ENCODE results near the gene THY1.
"Not testable (repeated sequence)": the region's sequence is repeated elsewhere in the genome, so short reads cannot be mapped to it uniquely, and the experiment has no call there.

THY1 gene

DNA sequence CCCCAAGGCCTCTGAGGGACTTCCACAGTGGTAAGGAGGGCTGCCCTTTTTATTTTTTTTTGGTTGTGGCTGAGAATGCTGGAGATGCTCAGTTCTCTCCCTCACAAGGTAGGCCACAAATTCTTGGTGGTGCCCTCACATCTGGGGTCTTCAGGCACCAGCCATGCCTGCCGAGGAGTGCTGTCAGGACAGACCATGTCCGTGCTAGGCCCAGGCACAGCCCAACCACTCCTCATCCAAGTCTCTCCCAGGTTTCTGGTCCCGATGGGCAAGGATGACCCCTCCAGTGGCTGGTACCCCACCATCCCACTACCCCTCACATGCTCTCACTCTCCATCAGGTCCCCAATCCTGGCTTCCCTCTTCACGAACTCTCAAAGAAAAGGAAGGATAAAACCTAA, 4.2 kb downstream of the THY1 start:
- Mint-ChIP-seq H3K27me3 (peaks cover 43% of the 10 kb centered on the region), H3K27ac (no peak overlapping the region), H3K9me3 (no peaks in the 10 kb centered on the region), H3K4me1 (ENCODE audit: low read depth) (no peaks in the 10 kb centered on the region), H3K36me3 (ENCODE audit: low read depth) (no peaks in the 10 kb centered on the region), H3K4me3 (no peak overlapping the region)
- intact Hi-C loops (cut with micrococcal nuclease) = no loop called here

DNA sequence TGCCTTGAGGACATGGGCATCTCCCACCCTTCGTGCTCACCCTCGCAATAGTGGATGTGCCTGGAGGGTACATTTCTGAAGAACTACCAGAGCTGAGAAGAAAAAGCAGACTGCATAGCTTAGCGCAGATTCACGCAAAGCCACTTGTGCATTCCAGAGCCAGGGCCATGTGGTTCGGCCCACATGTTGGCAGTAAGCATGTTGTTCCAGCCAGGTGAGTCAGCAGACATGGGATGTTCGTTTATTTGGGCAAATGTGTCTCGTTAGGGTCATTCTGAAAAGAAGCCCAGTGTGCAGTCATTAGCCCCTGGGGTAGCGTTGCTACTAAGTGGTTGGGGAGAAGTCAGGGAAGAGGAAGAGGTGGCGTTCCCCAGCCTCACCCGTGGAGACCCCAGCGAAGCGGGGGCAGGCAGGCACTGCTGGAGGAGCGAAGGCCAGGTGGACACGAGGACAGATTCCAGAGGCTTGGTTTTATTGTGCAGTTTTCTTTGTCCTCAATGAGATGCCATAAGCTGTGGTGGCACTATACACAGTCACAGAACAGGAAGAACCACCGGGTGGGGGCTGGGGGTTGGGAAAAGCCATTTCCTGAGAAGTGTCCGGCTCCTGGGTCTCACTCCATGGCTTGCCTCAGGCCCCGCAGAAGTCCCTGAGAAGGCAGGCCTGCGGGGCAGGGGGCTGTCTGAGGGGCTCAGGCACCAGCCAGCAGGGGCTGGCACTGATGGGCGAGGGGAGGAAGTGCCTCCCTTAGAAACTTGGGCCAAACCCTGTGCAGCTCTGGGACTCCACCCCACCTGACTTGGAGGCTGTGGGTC, 5.0 kb downstream of the THY1 start:
- intact Hi-C loops (cut with micrococcal nuclease) = no loop called here
- Mint-ChIP-seq H3K27ac (no peak overlapping the region), H3K36me3 (ENCODE audit: low read depth) (no peaks in the 10 kb centered on the region), H3K4me1 (ENCODE audit: low read depth) (no peaks in the 10 kb centered on the region), H3K9me3 (no peaks in the 10 kb centered on the region), H3K4me3 (no peak overlapping the region), H3K27me3 (peaks cover 34% of the 10 kb centered on the region)

GRCh38 chr11:119416606-119417580, 6.1 kb downstream of the THY1 start:
- Mint-ChIP-seq H3K27me3 (peaks cover 24% of the 10 kb centered on the region), H3K27ac (no peak overlapping the region), H3K4me3 (no peak overlapping the region), H3K4me1 (ENCODE audit: low read depth) (no peaks in the 10 kb centered on the region), H3K36me3 (ENCODE audit: low read depth) (no peaks in the 10 kb centered on the region), H3K9me3 (no peaks in the 10 kb centered on the region)
- intact Hi-C loops (cut with micrococcal nuclease) = no loop called here

DNA sequence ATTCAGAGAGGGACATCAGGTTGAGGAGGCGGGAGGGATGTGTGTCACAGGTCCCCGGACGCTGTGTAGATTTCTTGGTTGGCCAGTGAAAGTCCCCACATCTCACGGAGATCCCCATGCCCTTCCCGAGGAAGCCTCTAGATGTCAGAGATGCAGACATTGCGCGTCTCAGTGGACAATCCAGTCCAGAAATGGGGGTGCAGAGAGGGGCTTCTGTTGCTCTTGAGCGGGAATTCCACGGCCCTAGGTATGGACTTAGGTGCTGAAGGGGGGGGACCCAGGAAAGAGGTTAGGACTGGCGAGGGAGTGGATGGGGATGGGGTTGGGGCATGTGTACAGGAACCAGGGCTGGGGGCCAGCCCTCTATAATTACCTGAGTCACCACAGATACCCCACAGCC, 7.0 kb downstream of the THY1 start:
- Mint-ChIP-seq H3K27ac (no peak overlapping the region), H3K4me1 (ENCODE audit: low read depth) (no peaks in the 10 kb centered on the region), H3K4me3 (no peak overlapping the region), H3K9me3 (no peaks in the 10 kb centered on the region), H3K27me3 (peaks cover 17% of the 10 kb centered on the region), H3K36me3 (ENCODE audit: low read depth) (no peaks in the 10 kb centered on the region)
- intact Hi-C loops (cut with micrococcal nuclease) = no loop called here

DNA sequence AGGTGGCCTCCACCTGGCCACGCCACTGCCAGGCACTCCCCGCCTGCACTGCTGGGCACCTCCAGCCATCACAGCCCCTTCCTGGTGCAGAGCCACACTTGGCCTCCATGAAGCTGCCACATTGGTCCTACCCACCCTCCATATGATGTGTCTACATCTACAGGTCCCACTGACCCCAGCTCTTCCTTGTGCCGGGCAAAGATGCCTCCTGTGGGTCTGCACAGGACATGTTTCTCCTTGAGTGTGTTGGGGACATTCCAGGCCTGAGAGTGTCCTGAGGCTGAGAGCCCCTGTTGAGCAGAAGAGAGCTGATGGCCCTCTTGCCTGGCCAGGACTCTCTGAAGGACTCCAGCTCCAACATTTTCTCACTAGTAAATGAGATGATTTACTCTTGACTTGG, 7.5 kb downstream of the THY1 start:
- Mint-ChIP-seq H3K9me3 (no peaks in the 10 kb centered on the region), H3K4me1 (ENCODE audit: low read depth) (no peaks in the 10 kb centered on the region), H3K36me3 (ENCODE audit: low read depth) (no peaks in the 10 kb centered on the region), H3K27ac (no peak overlapping the region), H3K27me3 (peaks cover 13% of the 10 kb centered on the region), H3K4me3 (no peak overlapping the region)
- intact Hi-C loops (cut with micrococcal nuclease) = no loop called here

DNA sequence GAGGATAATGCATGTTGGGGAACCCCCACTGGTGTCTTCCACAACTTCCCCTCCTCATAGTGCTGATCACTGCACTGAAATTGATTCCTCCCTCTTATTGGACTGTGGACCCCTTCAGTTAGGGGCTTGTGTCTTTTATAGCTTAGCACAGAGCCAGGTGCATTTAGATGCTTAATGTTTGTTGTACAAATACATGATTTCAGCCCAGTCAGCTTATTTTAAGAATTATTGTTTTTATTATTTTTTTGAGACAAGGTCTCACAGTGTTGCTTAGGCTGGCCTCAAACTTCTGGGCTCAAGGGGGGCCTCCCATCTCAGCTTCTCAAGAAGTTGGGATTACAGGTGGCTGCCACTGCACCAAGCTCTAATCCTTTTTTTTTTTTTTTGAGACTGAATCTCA, 8.2 kb downstream of the THY1 start:
- H3K4me1 Mint-ChIP-seq (ENCODE audit: low read depth) = no peaks in the 10 kb centered on the region
- no peak overlapping the region for H3K4me3 Mint-ChIP-seq
- no peaks in the 10 kb centered on the region for H3K9me3 Mint-ChIP-seq
- no peak overlapping the region for H3K27ac Mint-ChIP-seq
- peaks cover 11% of the 10 kb centered on the region for H3K27me3 Mint-ChIP-seq
- H3K36me3 Mint-ChIP-seq (ENCODE audit: low read depth) = no peaks in the 10 kb centered on the region
- intact Hi-C loops (cut with micrococcal nuclease) = no loop called here

DNA sequence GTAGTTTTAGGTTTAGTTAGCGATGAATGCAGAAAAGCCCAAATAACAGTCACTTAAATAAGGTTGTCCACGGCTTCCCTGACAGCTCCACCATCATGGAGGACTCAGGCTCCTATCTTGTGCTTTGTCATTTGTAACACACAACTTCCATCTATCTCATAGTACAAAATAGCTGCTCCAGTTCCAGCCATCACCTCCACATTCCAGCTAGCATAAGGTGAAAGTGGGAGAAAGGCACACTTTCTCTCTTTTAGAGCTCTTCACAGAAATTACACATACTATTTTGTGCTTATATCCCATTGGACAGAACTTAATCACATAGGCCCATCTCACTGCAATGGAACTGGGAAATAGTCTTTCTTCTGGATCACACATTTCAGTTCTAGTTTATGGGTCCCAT, 8.7 kb downstream of the THY1 start:
- Mint-ChIP-seq H3K27ac (no peak overlapping the region), H3K4me1 (ENCODE audit: low read depth) (no peaks in the 10 kb centered on the region), H3K27me3 (peaks cover 10% of the 10 kb centered on the region), H3K36me3 (ENCODE audit: low read depth) (no peaks in the 10 kb centered on the region), H3K9me3 (no peaks in the 10 kb centered on the region), H3K4me3 (no peak overlapping the region)
- intact Hi-C loops (cut with micrococcal nuclease) = no loop called here

DNA sequence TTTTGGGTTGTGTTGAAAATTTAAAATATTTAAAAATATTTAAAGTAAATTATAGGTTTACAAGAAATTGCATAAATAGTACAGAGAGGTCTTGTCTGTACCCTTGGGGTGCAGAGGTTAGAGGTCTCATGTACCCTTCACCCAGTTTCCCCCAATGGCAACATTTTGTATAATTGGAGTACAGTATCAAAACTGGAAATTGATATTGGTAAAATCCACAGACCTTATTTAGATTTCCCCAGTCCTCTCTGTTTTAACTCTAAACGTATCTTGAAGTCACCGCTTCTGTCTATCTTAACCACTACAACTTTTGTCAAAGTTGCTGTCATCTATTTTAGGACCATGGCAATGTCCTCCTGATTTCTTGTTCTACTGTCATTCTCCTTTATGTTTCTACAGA, 10.9 kb downstream of the THY1 start:
- no peak overlapping the region for H3K27ac Mint-ChIP-seq
- no peak overlapping the region for H3K4me3 Mint-ChIP-seq
- H3K27me3 Mint-ChIP-seq = peaks cover 6% of the 10 kb centered on the region
- no peaks in the 10 kb centered on the region for H3K36me3 Mint-ChIP-seq (ENCODE audit: low read depth)
- intact Hi-C loops (cut with micrococcal nuclease) = no loop called here
- no peaks in the 10 kb centered on the region for H3K9me3 Mint-ChIP-seq
- H3K4me1 Mint-ChIP-seq (ENCODE audit: low read depth) = no peaks in the 10 kb centered on the region

DNA sequence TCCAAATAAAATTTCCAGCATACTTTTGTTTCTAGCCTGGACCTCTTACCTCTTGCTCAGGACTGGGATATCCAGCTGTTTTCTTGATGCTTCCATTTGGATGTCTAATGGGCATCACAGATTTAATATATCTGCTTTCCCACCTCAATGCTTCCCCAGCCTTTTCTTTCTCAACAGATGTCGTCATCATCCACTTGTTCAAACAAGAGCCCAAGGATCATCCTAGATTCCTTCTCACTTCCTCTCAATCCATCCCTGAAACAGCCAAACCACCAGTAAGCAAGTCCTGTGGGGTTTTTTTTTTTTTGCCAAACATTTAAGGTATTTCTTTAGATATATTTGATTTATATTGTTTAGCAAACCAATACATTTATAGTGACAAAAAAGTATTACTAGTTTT, 12.5 kb downstream of the THY1 start:
- no peaks in the 10 kb centered on the region for H3K4me1 Mint-ChIP-seq (ENCODE audit: low read depth)
- no peaks in the 10 kb centered on the region for H3K36me3 Mint-ChIP-seq (ENCODE audit: low read depth)

GRCh38 chr11:119409731-119410130, 13.2 kb downstream of the THY1 start:
- H3K4me1 Mint-ChIP-seq (ENCODE audit: low read depth) = no peaks in the 10 kb centered on the region

More for the DNA sequence above, 12.5 kb downstream of the THY1 start:
- Mint-ChIP-seq H3K27me3 (peaks cover 6% of the 10 kb centered on the region), H3K4me3 (no peak overlapping the region), H3K27ac (no peak overlapping the region), H3K9me3 (no peaks in the 10 kb centered on the region)
- intact Hi-C loops (cut with micrococcal nuclease) = no loop called here

DNA sequence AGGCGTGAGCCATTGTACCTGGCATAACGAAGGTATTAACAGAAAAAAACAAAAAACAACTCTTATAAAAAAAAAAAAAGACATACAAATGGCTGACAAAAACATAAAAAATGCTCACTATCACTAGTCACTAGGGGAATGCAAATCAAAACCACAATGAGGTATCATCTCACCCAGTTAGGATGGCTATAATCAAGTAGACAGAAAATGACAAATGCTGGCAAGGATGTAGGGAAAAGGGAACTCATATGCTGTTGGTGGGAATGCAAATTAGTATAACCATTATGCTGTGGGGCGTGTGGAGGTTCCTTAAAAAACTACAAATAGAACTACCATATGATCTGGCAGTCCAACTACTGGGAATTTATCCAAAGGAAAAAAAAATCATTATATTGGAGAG, 17.0 kb downstream of the THY1 start:
- no peaks in the 10 kb centered on the region for H3K4me1 Mint-ChIP-seq (ENCODE audit: low read depth)
- no peak overlapping the region for H3K27ac Mint-ChIP-seq
- no peaks in the 10 kb centered on the region for H3K9me3 Mint-ChIP-seq
- peaks cover 10% of the 10 kb centered on the region for H3K27me3 Mint-ChIP-seq
- H3K36me3 Mint-ChIP-seq (ENCODE audit: low read depth) = no peaks in the 10 kb centered on the region
- H3K4me3 Mint-ChIP-seq = no peak overlapping the region
- intact Hi-C loops (cut with micrococcal nuclease) = no loop called here

More at GRCh38 chr11:119409731-119410130, 13.2 kb downstream of the THY1 start:
- intact Hi-C loops (cut with micrococcal nuclease) = no loop called here
- H3K36me3 Mint-ChIP-seq (ENCODE audit: low read depth) = no peaks in the 10 kb centered on the region
- H3K4me3 Mint-ChIP-seq = no peak overlapping the region
- H3K27me3 Mint-ChIP-seq = peaks cover 6% of the 10 kb centered on the region
- no peaks in the 10 kb centered on the region for H3K9me3 Mint-ChIP-seq
- no peak overlapping the region for H3K27ac Mint-ChIP-seq

DNA sequence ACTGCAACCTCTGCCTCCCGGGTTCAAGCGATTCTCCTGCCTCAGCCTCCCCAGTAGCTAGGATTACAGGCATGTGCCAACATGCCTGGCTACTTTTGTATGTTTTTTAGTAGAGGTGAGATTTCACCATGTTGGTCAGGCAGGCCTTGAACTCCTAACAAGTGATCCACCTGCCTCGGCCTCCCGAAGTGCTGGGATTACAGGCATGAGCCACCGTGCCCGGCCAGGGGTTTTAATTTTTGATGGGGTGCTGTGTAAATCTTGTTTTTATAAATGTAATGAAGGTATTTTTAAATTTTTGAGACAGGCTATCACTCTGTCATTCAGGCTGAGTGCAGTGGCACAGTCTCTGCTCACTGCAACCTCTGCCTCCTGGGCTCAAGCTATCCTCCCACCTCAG, 17.5 kb downstream of the THY1 start:
- intact Hi-C loops (cut with micrococcal nuclease); H3K27ac Mint-ChIP-seq; H3K4me1 Mint-ChIP-seq (ENCODE audit: low read depth); H3K4me3 Mint-ChIP-seq; H3K27me3 Mint-ChIP-seq; H3K36me3 Mint-ChIP-seq (ENCODE audit: low read depth); H3K9me3 Mint-ChIP-seq: not testable (repeated sequence)

GRCh38 chr11:119404872-119405271, 18.1 kb downstream of the THY1 start:
- H3K4me3 Mint-ChIP-seq = no peak overlapping the region
- H3K27me3 Mint-ChIP-seq = peaks cover 8% of the 10 kb centered on the region
- H3K9me3 Mint-ChIP-seq = peaks cover 9% of the 10 kb centered on the region
- H3K36me3 Mint-ChIP-seq (ENCODE audit: low read depth) = no peaks in the 10 kb centered on the region
- intact Hi-C loops (cut with micrococcal nuclease) = no loop called here
- no peaks in the 10 kb centered on the region for H3K4me1 Mint-ChIP-seq (ENCODE audit: low read depth)
- H3K27ac Mint-ChIP-seq = no peak overlapping the region

- Mint-ChIP-seq H3K4me3 (no peak overlapping the region), H3K4me1 (ENCODE audit: low read depth) (no peaks in the 10 kb centered on the region), H3K27ac (no peak overlapping the region), H3K27me3 (peaks cover 12% of the 10 kb centered on the region), H3K36me3 (ENCODE audit: low read depth) (no peaks in the 10 kb centered on the region), H3K9me3 (peaks cover 25% of the 10 kb centered on the region)
- intact Hi-C loops (cut with micrococcal nuclease) = no loop called here
Measured at GRCh38 chr11:119403021-119403420, 20.0 kb downstream of the THY1 start.
